ENCODE results near the gene TXNDC8. TPM values are rescaled to one million over a fixed set of nuclear protein-coding genes. Genes with fewer than 3 reads are reported as not detected.

TXNDC8 gene
- polyA plus RNA-seq, 1 donor: not detected

- WGBS (ENCODE audit: insufficient coverage, low lambda C conversion rate): 100% methylated on average over 1 of the region's 1 CpG
- Histone ChIP-seq H3K27me3 (ENCODE audit: control insufficient read depth, insufficient read depth, low read length) (no peaks in the 10 kb centered on the region), H3K9me3 (ENCODE audit: control insufficient read depth, low read depth, low read length) (no peaks in the 10 kb centered on the region), H3K4me3 (ENCODE audit: low read length) (no peak overlapping the region), H3K27ac (ENCODE audit: low read length) (no peak overlapping the region), H3K36me3 (ENCODE audit: control insufficient read depth, insufficient read depth, low read length) (no peaks in the 10 kb centered on the region), H3K4me1 (ENCODE audit: control insufficient read depth, insufficient read depth, low read length) (no peaks in the 10 kb centered on the region)
- no peak for DNase-seq
These were observed 13.4 kb upstream of the TXNDC8 start for GRCh38 chr9:110351009-110351467.

- Histone ChIP-seq H3K9me3 (ENCODE audit: control insufficient read depth, low read depth, low read length) (no peaks in the 10 kb centered on the region), H3K4me3 (ENCODE audit: low read length) (no peak overlapping the region), H3K4me1 (ENCODE audit: control insufficient read depth, insufficient read depth, low read length) (no peaks in the 10 kb centered on the region), H3K36me3 (ENCODE audit: control insufficient read depth, insufficient read depth, low read length) (no peaks in the 10 kb centered on the region), H3K27me3 (ENCODE audit: control insufficient read depth, insufficient read depth, low read length) (no peaks in the 10 kb centered on the region), H3K27ac (ENCODE audit: low read length) (no peak overlapping the region)
- no peak for DNase-seq
- WGBS (ENCODE audit: insufficient coverage, low lambda C conversion rate): 40% methylated on average over 1 of the region's 3 CpGs
These were observed 8.7 kb upstream of the TXNDC8 start for GRCh38 chr9:110346325-110346724.

GRCh38 chr9:110344821-110345220, 7.2 kb upstream of the TXNDC8 start:
- 80% methylated on average over 2 of the region's 6 CpGs for WGBS (ENCODE audit: insufficient coverage, low lambda C conversion rate)
- H3K27ac ChIP-seq (ENCODE audit: low read length): no peak overlapping the region
- no peaks in the 10 kb centered on the region for H3K4me1 ChIP-seq (ENCODE audit: control insufficient read depth, insufficient read depth, low read length)
- H3K4me3 ChIP-seq (ENCODE audit: low read length): no peak overlapping the region
- H3K36me3 ChIP-seq (ENCODE audit: control insufficient read depth, insufficient read depth, low read length): no peaks in the 10 kb centered on the region
- DNase-seq: no peak
- H3K9me3 ChIP-seq (ENCODE audit: control insufficient read depth, low read depth, low read length): no peaks in the 10 kb centered on the region
- H3K27me3 ChIP-seq (ENCODE audit: control insufficient read depth, insufficient read depth, low read length): no peaks in the 10 kb centered on the region

GRCh38 chr9:110343551-110343950, 5.9 kb upstream of the TXNDC8 start:
- Histone ChIP-seq H3K4me1 (ENCODE audit: control insufficient read depth, insufficient read depth, low read length) (no peaks in the 10 kb centered on the region), H3K36me3 (ENCODE audit: control insufficient read depth, insufficient read depth, low read length) (no peaks in the 10 kb centered on the region), H3K27me3 (ENCODE audit: control insufficient read depth, insufficient read depth, low read length) (no peaks in the 10 kb centered on the region), H3K27ac (ENCODE audit: low read length) (no peak overlapping the region), H3K9me3 (ENCODE audit: control insufficient read depth, low read depth, low read length) (no peaks in the 10 kb centered on the region), H3K4me3 (ENCODE audit: low read length) (no peak overlapping the region)
- 100% methylated on average over 2 of the region's 5 CpGs for WGBS (ENCODE audit: insufficient coverage, low lambda C conversion rate)
- no peak for DNase-seq

GRCh38 chr9:110340306-110340705, 2.6 kb upstream of the TXNDC8 start:
- no peaks in the 10 kb centered on the region for H3K36me3 ChIP-seq (ENCODE audit: control insufficient read depth, insufficient read depth, low read length)
- H3K4me1 ChIP-seq (ENCODE audit: control insufficient read depth, insufficient read depth, low read length): no peaks in the 10 kb centered on the region
- H3K27me3 ChIP-seq (ENCODE audit: control insufficient read depth, insufficient read depth, low read length): no peaks in the 10 kb centered on the region
- no peaks in the 10 kb centered on the region for H3K9me3 ChIP-seq (ENCODE audit: control insufficient read depth, low read depth, low read length)
- H3K4me3 ChIP-seq (ENCODE audit: low read length): no peak overlapping the region
- no peak for DNase-seq
- no peak overlapping the region for H3K27ac ChIP-seq (ENCODE audit: low read length)
- no CpG with 5 or more reads among the region's 2 CpGs for WGBS (ENCODE audit: insufficient coverage, low lambda C conversion rate)

- Histone ChIP-seq H3K36me3 (ENCODE audit: control insufficient read depth, insufficient read depth, low read length) (no peaks in the 10 kb centered on the region), H3K4me3 (ENCODE audit: low read length) (no peak overlapping the region), H3K9me3 (ENCODE audit: control insufficient read depth, low read depth, low read length) (no peaks in the 10 kb centered on the region), H3K4me1 (ENCODE audit: control insufficient read depth, insufficient read depth, low read length) (no peaks in the 10 kb centered on the region), H3K27me3 (ENCODE audit: control insufficient read depth, insufficient read depth, low read length) (no peaks in the 10 kb centered on the region), H3K27ac (ENCODE audit: low read length) (no peak overlapping the region)
- WGBS (ENCODE audit: insufficient coverage, low lambda C conversion rate): no CpG with 5 or more reads among the region's 1 CpG
- no peak for DNase-seq
These were observed 480 bp upstream of the TXNDC8 start for GRCh38 chr9:110338143-110338542.

GRCh38 chr9:110336363-110336762, 1.3 kb downstream of the TXNDC8 start:
- no peak overlapping the region for H3K27ac ChIP-seq (ENCODE audit: low read length)
- H3K4me3 ChIP-seq (ENCODE audit: low read length): no peak overlapping the region
- no CpG with 5 or more reads among the region's 1 CpG for WGBS (ENCODE audit: insufficient coverage, low lambda C conversion rate)
- H3K27me3 ChIP-seq (ENCODE audit: control insufficient read depth, insufficient read depth, low read length): no peaks in the 10 kb centered on the region
- H3K4me1 ChIP-seq (ENCODE audit: control insufficient read depth, insufficient read depth, low read length): no peaks in the 10 kb centered on the region
- no peaks in the 10 kb centered on the region for H3K9me3 ChIP-seq (ENCODE audit: control insufficient read depth, low read depth, low read length)
- DNase-seq: no peak
- H3K36me3 ChIP-seq (ENCODE audit: control insufficient read depth, insufficient read depth, low read length): no peaks in the 10 kb centered on the region

- DNase-seq: no peak
- no peaks in the 10 kb centered on the region for H3K27me3 ChIP-seq (ENCODE audit: control insufficient read depth, insufficient read depth, low read length)
- H3K9me3 ChIP-seq (ENCODE audit: control insufficient read depth, low read depth, low read length): no peaks in the 10 kb centered on the region
- no peak overlapping the region for H3K4me3 ChIP-seq (ENCODE audit: low read length)
- H3K36me3 ChIP-seq (ENCODE audit: control insufficient read depth, insufficient read depth, low read length): no peaks in the 10 kb centered on the region
- no peaks in the 10 kb centered on the region for H3K4me1 ChIP-seq (ENCODE audit: control insufficient read depth, insufficient read depth, low read length)
- no peak overlapping the region for H3K27ac ChIP-seq (ENCODE audit: low read length)
These were observed 2.8 kb downstream of the TXNDC8 start for GRCh38 chr9:110334871-110335270.

- no peaks in the 10 kb centered on the region for H3K4me1 ChIP-seq (ENCODE audit: control insufficient read depth, insufficient read depth, low read length)
- no peak overlapping the region for H3K4me3 ChIP-seq (ENCODE audit: low read length)
- WGBS (ENCODE audit: insufficient coverage, low lambda C conversion rate): 87% methylated on average over 4 of the region's 4 CpGs
- H3K27ac ChIP-seq (ENCODE audit: low read length): no peak overlapping the region
- no peaks in the 10 kb centered on the region for H3K9me3 ChIP-seq (ENCODE audit: control insufficient read depth, low read depth, low read length)
- no peak for DNase-seq
- H3K27me3 ChIP-seq (ENCODE audit: control insufficient read depth, insufficient read depth, low read length): no peaks in the 10 kb centered on the region
- no peaks in the 10 kb centered on the region for H3K36me3 ChIP-seq (ENCODE audit: control insufficient read depth, insufficient read depth, low read length)
These were observed 3.5 kb downstream of the TXNDC8 start for GRCh38 chr9:110334183-110334582.

GRCh38 chr9:110332766-110333165, 4.9 kb downstream of the TXNDC8 start:
- H3K4me3 ChIP-seq (ENCODE audit: low read length): no peak overlapping the region
- no peak overlapping the region for H3K27ac ChIP-seq (ENCODE audit: low read length)
- no peaks in the 10 kb centered on the region for H3K27me3 ChIP-seq (ENCODE audit: control insufficient read depth, insufficient read depth, low read length)
- no peaks in the 10 kb centered on the region for H3K36me3 ChIP-seq (ENCODE audit: control insufficient read depth, insufficient read depth, low read length)
- no peaks in the 10 kb centered on the region for H3K9me3 ChIP-seq (ENCODE audit: control insufficient read depth, low read depth, low read length)
- no CpG with 5 or more reads among the region's 3 CpGs for WGBS (ENCODE audit: insufficient coverage, low lambda C conversion rate)
- DNase-seq: no peak
- H3K4me1 ChIP-seq (ENCODE audit: control insufficient read depth, insufficient read depth, low read length): no peaks in the 10 kb centered on the region

GRCh38 chr9:110330484-110331105, 7.1 kb downstream of the TXNDC8 start:
- Histone ChIP-seq H3K9me3 (ENCODE audit: control insufficient read depth, low read depth, low read length) (no peaks in the 10 kb centered on the region), H3K36me3 (ENCODE audit: control insufficient read depth, insufficient read depth, low read length) (no peaks in the 10 kb centered on the region), H3K4me3 (ENCODE audit: low read length) (no peak overlapping the region), H3K27ac (ENCODE audit: low read length) (no peak overlapping the region), H3K27me3 (ENCODE audit: control insufficient read depth, insufficient read depth, low read length) (no peaks in the 10 kb centered on the region), H3K4me1 (ENCODE audit: control insufficient read depth, insufficient read depth, low read length) (no peaks in the 10 kb centered on the region)
- DNase-seq: no peak
- WGBS (ENCODE audit: insufficient coverage, low lambda C conversion rate): 71% methylated on average over 1 of the region's 1 CpG

Measured in large intestine (tissue), 3 donors.